ACC112 (cell line): ENCODE results near the gene SH3RF3.
A peak's percentile ranks its signal among the peaks of the same experiment; 100 is the strongest.

Experiments
- H2AFZ ChIP-seq: fragments of 200-600 bp; sonication (generic); one replicate; pipeline ENCODE4 v1.6.0; 2017; ENCODE audit warnings: antibody characterized with exemption, low read length; ENCODE audit not compliant: unreplicated experiment
- H3K27ac ChIP-seq: fragments of 200-600 bp; sonication (generic); 2 replicates; pipeline ENCODE4 v1.5.1; 2014; ENCODE audit warnings: low read depth, mild to moderate bottlenecking, antibody characterized with exemption, low read length, moderate library complexity
- H3K27me3 ChIP-seq: fragments of 200-600 bp; sonication (generic); 2 replicates; pipeline ENCODE4 v1.6.1; 2014; ENCODE audit warnings: mild to moderate bottlenecking, antibody characterized with exemption, low read length, moderate library complexity, mixed read lengths; ENCODE audit not compliant: insufficient read depth
- H3K36me3 ChIP-seq: fragments of 200-600 bp; sonication (generic); 2 replicates; pipeline ENCODE4 v1.6.1; 2016; ENCODE audit warnings: mild to moderate bottlenecking, antibody characterized with exemption, low read length, moderate library complexity, mixed read lengths; ENCODE audit not compliant: insufficient read depth
- H3K4me1 ChIP-seq: fragments of 200-600 bp; sonication (generic); one replicate; pipeline ENCODE4 v1.6.1; 2016; ENCODE audit warnings: low read length, mixed read lengths; ENCODE audit not compliant: insufficient read depth, unreplicated experiment, control insufficient read depth
- H3K4me3 ChIP-seq: fragments of 200-600 bp; sonication (generic); 2 replicates; pipeline ENCODE4 v1.5.1; 2014; ENCODE audit warnings: mild to moderate bottlenecking, low read depth, low read length
- H3K79me2 ChIP-seq: fragments of 200-600 bp; sonication (generic); one replicate; pipeline ENCODE4 v1.6.0; 2016; ENCODE audit warnings: low read length; ENCODE audit not compliant: control insufficient read depth, unreplicated experiment, insufficient read depth

Gene SH3RF3

DNA sequence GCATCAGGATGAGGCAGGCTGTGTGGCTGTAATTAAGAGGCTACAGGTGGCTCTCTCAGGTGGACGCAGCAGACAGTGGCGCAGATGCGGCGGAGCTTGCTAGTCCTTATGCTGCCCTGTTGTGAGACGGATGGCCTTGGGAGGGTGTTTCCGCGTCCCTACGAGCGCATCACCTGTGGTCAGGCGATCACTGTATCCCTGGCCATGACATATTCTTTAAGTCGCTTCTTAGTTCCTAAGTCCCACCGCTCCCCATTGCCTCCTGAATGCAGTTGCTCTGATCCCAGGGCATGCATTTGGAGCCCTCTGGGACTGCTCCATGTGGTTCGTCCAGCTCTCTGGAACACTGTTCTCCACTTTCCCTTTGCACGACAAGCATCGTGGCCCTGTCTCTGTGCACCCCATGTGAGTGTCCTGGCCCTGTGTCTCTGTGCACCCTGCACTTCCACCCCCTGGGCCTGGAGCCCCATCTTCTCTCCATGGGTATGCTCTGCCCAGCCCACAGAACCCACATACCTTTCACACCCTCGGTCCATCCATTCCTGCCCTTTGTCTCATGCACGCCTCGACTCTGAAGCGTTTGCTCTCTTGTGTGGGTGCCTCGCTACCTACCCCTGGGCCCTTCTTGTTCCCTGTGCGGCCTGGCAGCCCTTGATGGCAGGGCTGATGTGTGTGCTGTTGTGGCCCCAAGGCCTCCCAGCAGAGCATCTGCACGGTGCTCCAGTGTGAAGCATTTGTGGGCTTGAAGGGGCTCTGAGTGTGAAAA lies 74.4 kb downstream of the SH3RF3 start:
- Histone ChIP-seq H3K4me1 (peaks cover 6% of the 10 kb centered on the region), H3K4me3 (no peak overlapping the region), H3K27me3 (no peaks in the 10 kb centered on the region), H3K79me2 (peaks cover 37% of the 10 kb centered on the region), H3K27ac (no peak overlapping the region), H3K36me3 (no peaks in the 10 kb centered on the region), H2AFZ (no peak overlapping the region)

DNA sequence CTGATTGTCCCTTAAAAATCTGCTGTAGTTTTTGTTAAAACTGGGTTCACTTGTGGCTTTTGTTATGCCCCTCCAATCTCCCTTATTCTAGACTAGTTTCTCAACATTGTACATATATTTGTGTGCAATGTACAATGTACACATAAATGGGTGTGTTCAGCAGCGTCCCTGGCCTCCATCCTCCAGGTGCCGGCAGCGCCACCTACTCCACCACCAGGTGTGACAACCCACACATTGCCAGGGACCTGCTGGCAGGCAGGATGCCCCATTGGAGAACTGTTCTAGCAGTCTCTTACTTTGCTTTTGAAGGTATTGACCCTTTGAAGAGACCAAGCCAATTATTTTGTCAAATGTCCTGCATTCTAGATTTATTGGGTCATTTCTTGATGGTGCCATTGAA lies 75.4 kb downstream of the SH3RF3 start:
- H3K79me2 ChIP-seq: peaks cover 38% of the 10 kb centered on the region
- no peaks in the 10 kb centered on the region for H3K36me3 ChIP-seq
- H3K4me1 ChIP-seq: peaks cover 16% of the 10 kb centered on the region
- H3K27me3 ChIP-seq: no peaks in the 10 kb centered on the region
- H3K27ac ChIP-seq: no peak overlapping the region
- H3K4me3 ChIP-seq: no peak overlapping the region
- H2AFZ ChIP-seq: no peak overlapping the region

DNA sequence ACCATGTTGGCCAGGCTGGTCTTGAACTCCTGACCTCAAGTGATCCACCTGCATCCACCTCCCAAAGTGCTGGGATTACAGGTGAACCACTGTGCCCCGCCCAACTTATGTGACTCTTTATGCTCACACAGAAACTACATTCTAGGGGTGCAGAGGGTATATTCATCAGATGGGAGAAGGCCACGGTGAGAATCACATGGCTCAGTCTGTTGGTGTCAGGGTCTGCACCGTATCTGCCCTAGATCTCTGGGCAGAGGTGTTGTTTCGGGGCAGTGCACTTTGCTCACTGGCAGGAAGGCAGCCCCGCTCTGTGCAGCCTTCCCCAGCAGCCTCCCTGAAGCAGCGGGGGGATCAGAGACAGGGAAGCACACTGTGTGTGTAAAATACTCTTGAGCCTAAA lies 76.4 kb downstream of the SH3RF3 start:
- no peak overlapping the region for H3K27ac ChIP-seq
- H3K36me3 ChIP-seq: no peaks in the 10 kb centered on the region
- H3K79me2 ChIP-seq: peaks cover 42% of the 10 kb centered on the region
- H3K27me3 ChIP-seq: no peaks in the 10 kb centered on the region
- H3K4me3 ChIP-seq: no peak overlapping the region
- peaks cover 26% of the 10 kb centered on the region for H3K4me1 ChIP-seq
- no peak overlapping the region for H2AFZ ChIP-seq

DNA sequence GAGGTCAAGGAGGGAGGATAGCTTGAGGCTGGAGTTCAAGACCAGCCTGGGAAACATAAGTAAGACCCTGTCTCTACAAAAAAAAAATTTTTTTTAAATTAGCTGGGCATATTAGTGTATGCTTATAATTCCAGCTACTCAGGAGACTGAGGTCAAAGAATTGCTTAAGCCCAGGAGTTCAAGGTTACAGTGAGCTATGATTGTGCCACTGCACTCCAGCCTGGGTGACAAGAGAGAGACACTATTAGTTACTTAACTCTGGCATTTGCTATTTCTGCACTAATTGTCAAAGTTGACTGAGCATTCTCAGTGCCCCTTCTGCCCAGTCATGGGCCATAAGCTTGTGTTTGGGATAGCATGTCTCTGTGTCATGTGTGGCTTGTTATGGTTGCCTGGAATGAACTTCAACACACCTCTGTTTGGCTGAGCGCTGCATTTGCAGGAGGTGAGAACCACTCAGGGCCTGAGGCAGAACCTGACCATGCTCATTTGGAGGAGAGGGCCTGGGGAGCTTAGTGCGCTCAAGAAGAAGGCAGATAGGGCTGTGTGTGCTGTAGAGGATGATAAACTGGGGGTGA lies 77.7 kb downstream of the SH3RF3 start:
- H2AFZ ChIP-seq: no peak overlapping the region
- H3K27me3 ChIP-seq: no peaks in the 10 kb centered on the region
- peaks cover 45% of the 10 kb centered on the region for H3K79me2 ChIP-seq
- H3K27ac ChIP-seq: no peak overlapping the region
- H3K36me3 ChIP-seq: no peaks in the 10 kb centered on the region
- H3K4me3 ChIP-seq: no peak overlapping the region
- H3K4me1 ChIP-seq: peaks cover 35% of the 10 kb centered on the region

DNA sequence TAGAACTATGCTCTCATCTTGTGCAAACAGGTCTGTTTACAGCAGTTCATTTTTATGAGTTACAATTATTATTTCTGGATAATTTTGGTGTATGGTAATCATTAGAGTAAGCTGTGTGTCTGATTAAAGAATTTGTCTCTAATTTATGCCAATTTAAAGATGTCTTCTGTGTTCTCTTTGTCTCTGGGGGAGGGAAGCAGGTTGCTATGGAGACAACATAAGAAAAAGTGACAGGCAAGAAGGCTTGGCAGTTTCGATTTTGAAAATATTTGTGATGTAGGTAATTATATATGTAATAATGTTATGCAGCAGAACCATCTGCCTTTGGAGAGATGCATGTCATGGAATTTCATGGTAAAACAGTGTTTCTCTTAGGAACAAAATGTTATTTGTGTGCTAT lies 78.2 kb downstream of the SH3RF3 start:
- Histone ChIP-seq H3K4me3 (no peak overlapping the region), H3K79me2 (peaks cover 45% of the 10 kb centered on the region), H3K4me1 (peaks cover 35% of the 10 kb centered on the region), H2AFZ (no peak overlapping the region), H3K36me3 (no peaks in the 10 kb centered on the region), H3K27me3 (no peaks in the 10 kb centered on the region), H3K27ac (no peak overlapping the region)

DNA sequence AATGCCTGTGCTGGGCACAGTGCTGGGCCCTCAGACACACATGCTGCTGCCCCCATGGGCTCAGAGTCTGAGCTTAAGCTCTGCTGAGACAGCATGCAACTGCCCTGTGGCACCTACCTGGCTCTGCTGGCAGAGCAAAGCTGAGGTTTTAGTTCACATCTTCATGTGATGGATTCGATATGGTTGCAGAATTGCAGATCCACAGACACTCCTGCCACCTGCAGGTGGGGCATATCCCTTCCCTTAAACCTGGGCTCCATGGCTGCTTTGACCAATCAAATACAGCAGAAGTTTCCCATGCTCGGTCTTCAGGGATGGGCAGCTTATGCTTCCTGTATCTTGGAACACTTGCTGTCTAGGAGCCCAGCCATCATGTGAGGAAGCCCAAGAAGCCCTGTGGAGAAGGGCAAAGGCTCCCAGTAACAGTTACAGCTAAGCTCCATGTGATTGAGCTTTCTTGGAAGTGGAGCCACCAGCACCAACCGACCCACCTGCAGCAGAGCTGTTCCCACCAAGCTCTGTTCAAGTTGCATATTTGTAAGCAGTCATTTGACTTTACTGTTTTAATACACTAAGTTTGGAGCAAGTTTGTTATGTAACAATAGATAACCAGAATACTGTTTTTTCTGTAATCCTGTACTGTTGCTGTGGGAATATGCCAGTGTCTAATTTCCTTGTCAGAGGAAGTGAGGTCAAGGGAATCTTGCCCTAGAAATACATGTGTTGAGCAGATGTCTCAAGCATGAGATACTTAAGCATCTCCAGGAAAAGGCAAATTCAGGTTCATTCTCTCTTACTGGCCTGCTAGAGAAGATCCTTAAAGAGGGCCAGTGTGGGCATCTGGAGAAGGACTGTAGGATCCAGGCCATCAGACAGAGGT lies 79.3 kb downstream of the SH3RF3 start:
- peaks cover 42% of the 10 kb centered on the region for H3K79me2 ChIP-seq
- H2AFZ ChIP-seq: no peak overlapping the region
- no peak overlapping the region for H3K4me3 ChIP-seq
- no peaks in the 10 kb centered on the region for H3K27me3 ChIP-seq
- no peak overlapping the region; the same call in 1 of the 2 replicates for H3K27ac ChIP-seq
- H3K4me1 ChIP-seq: peaks cover 44% of the 10 kb centered on the region
- no peaks in the 10 kb centered on the region for H3K36me3 ChIP-seq

DNA sequence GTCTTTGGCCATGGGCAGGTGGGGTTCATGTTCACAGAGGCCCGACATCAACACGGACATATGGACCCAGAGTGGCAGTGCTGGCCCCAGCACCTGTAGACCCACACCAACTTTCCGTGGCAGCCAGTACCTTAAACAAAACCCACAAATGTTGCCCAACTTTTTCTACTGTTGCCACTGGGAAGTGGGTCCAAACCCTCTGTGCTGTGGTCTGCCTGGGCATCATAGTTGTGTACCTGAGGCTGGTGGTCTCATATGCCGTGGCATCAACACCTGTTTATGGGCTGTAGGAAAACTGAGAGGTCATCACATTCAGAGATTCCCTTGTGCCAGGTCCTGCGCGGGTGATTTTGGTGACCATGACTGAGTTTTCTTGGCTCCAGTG lies 79.9 kb downstream of the SH3RF3 start:
- no peaks in the 10 kb centered on the region for H3K36me3 ChIP-seq
- H2AFZ ChIP-seq: no peak overlapping the region
- H3K27ac ChIP-seq: peak overlapping the region; percentile 49; the same call in 1 of the 2 replicates
- peaks cover 42% of the 10 kb centered on the region for H3K79me2 ChIP-seq
- no peak overlapping the region for H3K4me3 ChIP-seq
- no peaks in the 10 kb centered on the region for H3K27me3 ChIP-seq
- H3K4me1 ChIP-seq: peaks cover 50% of the 10 kb centered on the region

DNA sequence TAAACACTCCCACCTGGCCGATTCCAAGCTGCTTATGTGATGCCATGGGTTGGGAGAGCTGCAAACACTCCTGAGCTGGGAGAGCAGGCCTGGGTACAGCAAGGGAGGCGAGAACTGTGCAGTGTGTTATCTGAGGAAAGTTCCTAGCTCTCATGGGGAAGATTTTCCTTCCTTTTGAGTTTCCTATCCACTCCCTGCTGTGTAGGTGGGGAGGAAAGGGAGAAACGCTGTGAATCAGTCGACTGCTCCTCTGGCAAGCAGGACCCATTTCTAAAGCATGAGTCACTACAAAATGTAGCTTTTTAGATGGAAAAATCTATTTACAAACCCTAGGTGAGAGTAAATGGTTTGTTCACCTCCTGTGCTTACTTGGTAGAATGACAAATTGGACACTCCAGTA lies 80.4 kb downstream of the SH3RF3 start:
- H2AFZ ChIP-seq: no peak overlapping the region
- H3K27ac ChIP-seq: peak overlapping the region; percentile 49; the same call in 1 of the 2 replicates
- peaks cover 55% of the 10 kb centered on the region for H3K4me1 ChIP-seq
- peaks cover 42% of the 10 kb centered on the region for H3K79me2 ChIP-seq
- no peak overlapping the region for H3K4me3 ChIP-seq
- H3K36me3 ChIP-seq: no peaks in the 10 kb centered on the region
- H3K27me3 ChIP-seq: no peaks in the 10 kb centered on the region

DNA sequence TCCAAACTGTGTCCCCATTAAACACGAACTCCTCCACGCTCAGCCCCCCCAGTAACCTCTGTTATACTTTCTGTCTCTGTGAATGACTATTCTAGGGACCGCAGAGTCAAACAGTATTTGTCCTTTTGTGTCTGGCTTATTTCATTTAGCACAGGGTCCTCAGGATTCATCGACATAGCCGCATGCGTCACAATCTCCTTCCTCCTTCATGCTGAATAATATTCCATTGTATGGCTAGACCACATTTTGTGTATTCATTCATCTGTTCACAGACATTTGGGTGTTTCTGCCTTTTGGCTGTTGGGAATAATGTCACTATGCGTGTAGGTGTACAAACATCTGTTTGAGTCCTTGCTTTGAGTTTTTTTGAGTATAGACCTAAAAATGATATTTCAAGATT lies 80.9 kb downstream of the SH3RF3 start:
- Histone ChIP-seq H3K79me2 (peaks cover 47% of the 10 kb centered on the region), H3K27ac (no peak overlapping the region), H2AFZ (no peak overlapping the region), H3K4me3 (no peak overlapping the region), H3K27me3 (no peaks in the 10 kb centered on the region), H3K4me1 (peaks cover 60% of the 10 kb centered on the region), H3K36me3 (no peaks in the 10 kb centered on the region)

DNA sequence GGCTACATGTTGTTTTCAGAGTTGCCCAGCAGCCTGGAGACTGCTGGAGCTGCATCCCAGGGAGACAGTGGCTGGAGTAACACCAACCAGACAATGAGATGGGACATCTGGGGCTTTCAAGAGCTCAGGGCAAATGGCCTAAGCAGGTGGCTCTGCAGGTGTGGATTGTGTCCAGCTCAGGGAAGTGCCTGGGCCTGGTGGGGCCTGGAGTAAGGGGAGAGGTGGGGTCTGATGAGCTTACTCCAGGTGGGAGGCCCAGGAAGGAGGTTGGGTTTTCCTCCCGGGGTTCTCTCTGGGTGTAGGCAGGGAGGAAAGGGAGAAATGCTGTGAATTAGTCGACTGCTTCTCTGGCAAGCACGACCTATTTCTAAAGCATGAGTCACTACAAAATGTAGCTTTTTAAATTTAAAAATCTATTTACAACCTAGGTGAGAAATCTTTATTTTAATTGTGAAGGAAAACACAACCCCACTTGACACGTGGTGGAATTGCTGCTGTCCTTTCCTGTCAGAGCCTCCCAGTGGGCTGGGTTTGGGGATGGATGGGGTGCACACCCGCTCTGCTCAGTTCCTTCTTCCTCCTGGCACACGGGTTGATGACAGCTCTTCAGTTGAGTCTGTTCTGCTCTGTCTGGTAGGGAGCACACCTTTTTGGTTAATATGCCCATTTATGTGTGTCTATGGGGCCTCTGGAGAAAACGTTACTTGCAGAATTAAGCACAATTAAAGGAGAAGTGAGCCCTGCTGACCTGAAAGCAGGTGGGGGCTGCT lies 81.6 kb downstream of the SH3RF3 start:
- H3K4me1 ChIP-seq: peaks cover 65% of the 10 kb centered on the region
- H3K79me2 ChIP-seq: peaks cover 50% of the 10 kb centered on the region
- H3K27me3 ChIP-seq: no peaks in the 10 kb centered on the region

More for the DNA sequence above, 81.6 kb downstream of the SH3RF3 start:
- H3K27ac ChIP-seq: no peak overlapping the region
- no peak overlapping the region for H2AFZ ChIP-seq
- H3K36me3 ChIP-seq: no peaks in the 10 kb centered on the region
- no peak overlapping the region for H3K4me3 ChIP-seq
